ENCODE results near the gene IGFL4.

GRCh38 chr19:46021531-46022041, 19.2 kb downstream of the IGFL4 start:
- no peak for TF ChIP-seq POLR2A (IDR thresholded peaks at IDR 0.05)
- TF ChIP-seq CTCF (IDR thresholded peaks at IDR 0.05), result peak in 1 of 7 experiments; percentile 12

Measured in stomach (tissue), 4 donors.